Breast epithelium (tissue), 4 donors: ENCODE data around the gene GAB3. TPM values are rescaled to one million over a fixed set of nuclear protein-coding genes. Genes with fewer than 3 reads are reported as not detected.

Source experiments
- DNase-seq, 2 donors: peaks; one replicate each; pipeline ENCODE4 v3.0.0-alpha.2; 2019; ENCODE audit warnings: low spot score in 2 of 2
- H3K27ac ChIP-seq, 2 donors: fragments of 200-600 bp; sonication (generic) in 1 of 2; one replicate each; pipeline ENCODE4 v1.5.1; 2016 to 2019; ENCODE audit warnings: mild to moderate bottlenecking in 1 of 2
- H3K27me3 ChIP-seq, 2 donors: fragments of 200-600 bp; sonication (generic) in 1 of 2; one replicate each; pipeline versions ENCODE4 v1.5.1 to v1.6.0; 2017 to 2019; ENCODE audit warnings: control low read depth in 1 of 2, mild to moderate bottlenecking in 1 of 2
- H3K36me3 ChIP-seq: fragments of 200-600 bp; one replicate; pipeline ENCODE4 v1.5.1; 2019
- H3K4me1 ChIP-seq, 2 donors: fragments of 200-600 bp; sonication (generic); one replicate each; pipeline ENCODE4 v1.5.1; 2016 to 2019; ENCODE audit warnings: control low read depth in 1 of 2
- H3K4me3 ChIP-seq, 3 donors: fragments of 200-600 bp; sonication (generic); 1 replicate in 2 of 3; 2 replicates in 1 of 3; pipeline ENCODE4 v1.5.1; 2016 to 2019; ENCODE audit warnings: mild to moderate bottlenecking in 3 of 3, moderate library complexity in 2 of 3
- H3K9me3 ChIP-seq, 2 donors: fragments of 200-600 bp; sonication (generic) in 1 of 2; one replicate each; pipeline ENCODE4 v1.5.1; 2016 to 2019; ENCODE audit warnings: control low read depth in 1 of 2
- CTCF ChIP-seq, 3 donors: fragments of 450-650 bp; IDR thresholded peaks; one replicate each; pipeline ENCODE4 v1.5.1; 2016 to 2017; ENCODE audit warnings: antibody characterized with exemption in 3 of 3, mild to moderate bottlenecking in 3 of 3, moderate library complexity in 3 of 3
- POLR2A ChIP-seq: fragments of 450-650 bp; IDR thresholded peaks from one replicate; pipeline ENCODE4 v1.6.1; 2016; ENCODE audit warnings: antibody characterized with exemption, mild to moderate bottlenecking, moderate library complexity
- POLR2AphosphoS5 ChIP-seq, 3 donors: sonication (generic); formaldehyde crosslinking; IDR thresholded peaks; one replicate each; pipeline ENCODE4 v1.6.1; 2017; ENCODE audit warnings: antibody characterized with exemption in 3 of 3
- intact Hi-C: fragments of 100-400 bp; cut with DNase I; formaldehyde crosslinking; loops from one replicate; pipeline ENCODE4 v1.15.1; 2023; ENCODE audit warnings: low total_unique reads
- total RNA-seq, 3 donors: library from RNA; depleted of rRNA; stranded (reverse); fragments of >200 nt; gene quantifications; one replicate each; pipeline ENCODE4 v1.1.0, GENCODE V29; 2016

GAB3 gene
- total RNA-seq, 3 donors from 2014 or later, result 3.9 to 8.5 (median 5.3) TPM

DNA sequence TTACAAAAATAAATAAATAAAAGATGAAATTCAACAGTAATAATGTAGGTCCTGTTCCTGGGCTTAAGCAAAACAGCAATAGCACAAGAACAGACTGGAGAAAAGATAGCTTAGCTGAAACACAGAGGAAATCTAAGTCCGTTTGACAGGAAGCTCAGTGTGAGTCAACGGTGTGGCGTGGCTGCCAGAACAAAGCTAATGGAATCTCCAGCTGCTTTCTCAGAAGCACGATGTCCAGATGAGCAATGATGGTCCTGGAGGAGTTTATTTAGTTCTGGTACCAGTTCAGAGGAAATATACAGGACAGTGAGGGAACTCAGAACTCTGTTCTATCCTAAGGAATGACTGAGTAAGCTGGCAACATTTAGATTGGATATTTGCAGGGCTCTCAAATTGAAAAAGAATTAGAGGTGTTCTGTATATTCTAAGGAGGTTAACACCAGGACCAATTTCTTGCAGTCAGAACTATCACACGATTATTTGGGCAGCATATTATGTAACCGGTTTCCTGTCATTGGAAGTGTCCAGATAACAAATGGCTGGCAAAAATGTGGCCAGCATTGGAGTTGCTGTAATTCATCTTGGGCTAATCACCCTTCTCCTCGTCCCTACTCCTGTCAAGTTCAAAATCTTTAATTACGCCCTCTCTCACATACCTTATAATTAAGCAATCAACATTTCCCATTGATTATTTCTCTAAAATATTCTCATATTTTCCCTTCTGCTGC lies 12.7 kb downstream of the GAB3 start:
- Histone ChIP-seq H3K27ac (peak overlapping the region in 1 of 2 donors; percentile 36), H3K4me1 (no peaks in the 10 kb centered on the region), H3K9me3 (no peaks in the 10 kb centered on the region), H3K36me3 (no peaks in the 10 kb centered on the region), H3K4me3 (no peak overlapping the region), H3K27me3 (peaks cover 0 to 10% of the 10 kb centered on the region in 2 donors)
- intact Hi-C loops, result no loop called here
- TF ChIP-seq POLR2A, result no peak
- DNase-seq, result no peak

DNA sequence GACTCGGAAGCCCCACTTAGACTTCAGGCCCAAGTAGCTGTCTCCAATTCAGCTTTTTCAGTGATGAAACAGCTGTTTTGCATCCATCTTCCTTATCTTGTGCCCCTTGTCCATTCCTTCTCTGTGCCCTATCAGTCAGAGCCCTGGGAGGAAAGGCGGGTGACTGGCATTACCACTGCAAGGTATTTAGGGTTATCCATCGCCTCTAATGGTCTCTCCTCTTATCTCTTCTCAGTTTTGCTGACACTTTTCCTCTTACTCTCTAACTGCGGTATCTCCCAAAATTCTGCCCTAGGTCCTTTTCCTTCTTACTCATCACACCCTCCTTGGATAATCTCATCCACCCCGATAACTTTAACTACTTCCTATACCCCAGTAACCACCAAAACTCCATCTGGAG lies 13.7 kb downstream of the GAB3 start:
- H3K4me1 ChIP-seq, result no peaks in the 10 kb centered on the region
- H3K27me3 ChIP-seq, result peaks cover 0 to 10% of the 10 kb centered on the region in 2 donors
- TF ChIP-seq CTCF (IDR thresholded peaks at IDR 0.05) (no peak), POLR2A (no peak), POLR2AphosphoS5 (IDR thresholded peaks at IDR 0.05) (no peak)
- H3K27ac ChIP-seq, result peak overlapping the region in 1 of 2 donors; percentile 26
- no peaks in the 10 kb centered on the region for H3K36me3 ChIP-seq
- intact Hi-C loops, result no loop called here
- no peak for DNase-seq
- no peak overlapping the region for H3K4me3 ChIP-seq
- no peaks in the 10 kb centered on the region for H3K9me3 ChIP-seq

DNA sequence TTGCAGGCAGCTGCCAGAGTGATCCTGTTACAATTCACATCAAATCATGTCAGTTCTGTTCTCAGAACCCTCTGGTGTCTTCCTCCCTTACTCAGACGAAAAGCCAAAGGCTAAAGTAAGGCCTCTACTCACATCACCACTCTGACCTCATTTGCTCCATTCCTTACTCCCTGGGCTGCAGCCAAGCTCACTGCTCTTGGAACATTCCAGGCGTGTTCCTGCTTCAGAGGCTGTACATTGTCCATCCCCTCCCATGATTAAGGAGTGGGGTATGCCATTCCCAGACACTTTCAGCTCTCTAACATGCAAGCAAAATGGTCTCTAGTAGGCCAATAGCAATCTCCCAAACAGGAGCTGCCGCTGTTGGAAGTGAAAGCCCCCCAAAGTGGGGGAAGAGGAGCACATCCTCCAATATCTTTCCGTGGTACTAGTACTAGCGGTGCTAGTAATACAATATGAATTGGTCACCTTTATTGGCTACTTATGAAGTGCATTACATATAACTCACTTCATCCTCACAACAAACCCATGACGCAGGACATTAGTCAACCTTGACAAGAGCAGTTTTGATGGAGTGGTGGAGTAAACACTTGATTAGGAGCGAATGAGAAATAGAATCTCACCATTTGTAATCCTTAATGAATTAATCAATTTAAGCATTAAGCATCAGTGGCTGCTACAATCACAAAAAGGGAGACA lies 15.0 kb downstream of the GAB3 start:
- Histone ChIP-seq H3K27ac (peak overlapping the region in 1 of 2 donors; percentile 69), H3K27me3 (peaks cover 0 to 10% of the 10 kb centered on the region in 2 donors)

DNA sequence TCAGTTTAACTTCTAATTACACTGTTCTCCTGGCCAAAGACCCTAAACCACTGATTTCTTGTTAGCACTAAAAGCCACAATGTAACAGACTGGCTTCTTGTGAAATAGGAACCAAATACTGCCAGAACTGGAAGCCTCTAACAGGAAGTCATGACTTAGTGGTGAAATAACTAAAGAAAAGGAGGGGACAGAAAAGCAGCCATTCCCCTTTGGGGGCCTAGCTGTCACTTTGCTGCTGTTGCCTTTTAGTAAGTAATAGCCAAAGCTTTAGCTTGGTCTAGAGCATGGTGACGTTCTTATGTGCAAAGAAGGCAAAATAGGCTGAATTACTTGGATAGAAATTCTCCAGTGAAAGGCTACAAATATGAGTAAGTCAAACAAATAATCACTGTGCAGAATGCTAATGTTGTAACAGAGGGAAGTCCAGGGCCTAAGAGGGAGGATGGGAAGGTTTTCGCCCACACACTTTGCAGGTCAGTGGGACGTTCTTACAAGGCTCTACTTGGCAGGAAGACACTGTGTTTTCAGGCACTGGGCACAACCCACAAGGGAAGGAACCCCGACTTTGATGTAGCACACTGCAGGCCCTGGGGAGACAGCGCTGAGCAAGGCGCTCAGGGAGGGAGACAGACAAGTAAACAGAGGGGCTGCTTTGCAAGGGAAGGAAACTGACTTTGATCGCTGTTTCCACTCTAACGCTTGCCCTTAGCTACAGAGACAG lies 16.7 kb downstream of the GAB3 start:
- intact Hi-C loops, result no loop called here
- Histone ChIP-seq H3K4me1 (no peaks in the 10 kb centered on the region), H3K4me3 (no peak overlapping the region), H3K36me3 (no peaks in the 10 kb centered on the region), H3K27ac (peak overlapping the region; percentile 71 to 89), H3K27me3 (peaks cover 0 to 7% of the 10 kb centered on the region in 2 donors), H3K9me3 (no peaks in the 10 kb centered on the region)
- DNase-seq, result peak in 1 of 2 donors; percentile 40
- no peak for TF ChIP-seq CTCF (IDR thresholded peaks at IDR 0.05)
- no peak for TF ChIP-seq POLR2A
- no peak for TF ChIP-seq POLR2AphosphoS5 (IDR thresholded peaks at IDR 0.05)

More for the DNA sequence above, 15.0 kb downstream of the GAB3 start:
- no peaks in the 10 kb centered on the region for H3K36me3 ChIP-seq
- no peak overlapping the region for H3K4me3 ChIP-seq
- no peak for DNase-seq
- TF ChIP-seq POLR2AphosphoS5 (IDR thresholded peaks at IDR 0.05) (no peak), CTCF (IDR thresholded peaks at IDR 0.05) (no peak), POLR2A (no peak)
- no peaks in the 10 kb centered on the region for H3K4me1 ChIP-seq
- H3K9me3 ChIP-seq, result no peaks in the 10 kb centered on the region
- intact Hi-C loops, result no loop called here

DNA sequence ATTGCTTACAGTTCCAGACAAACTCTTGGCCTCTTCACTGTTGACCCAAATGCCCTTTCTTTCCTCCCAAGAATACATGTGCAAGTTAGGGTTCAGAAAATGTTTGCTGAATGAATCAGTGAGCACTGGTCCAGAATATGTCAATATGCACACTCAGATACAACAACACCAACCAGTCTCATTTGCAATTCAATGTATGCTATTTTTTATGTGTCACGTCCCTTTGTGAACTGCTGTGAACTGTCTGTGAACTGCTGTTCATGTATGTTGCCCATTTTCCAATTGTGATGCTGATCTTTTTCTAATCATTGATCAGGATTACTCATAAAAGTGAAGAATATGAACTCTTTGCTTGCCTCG lies 17.8 kb downstream of the GAB3 start:
- Histone ChIP-seq H3K4me3 (no peak overlapping the region), H3K36me3 (no peaks in the 10 kb centered on the region), H3K27me3 (peaks cover 0 to 7% of the 10 kb centered on the region in 2 donors), H3K4me1 (no peaks in the 10 kb centered on the region), H3K27ac (peak overlapping the region; percentile 71 to 74), H3K9me3 (no peaks in the 10 kb centered on the region)
- DNase-seq, result no peak
- intact Hi-C loops, result no loop called here
- TF ChIP-seq CTCF (IDR thresholded peaks at IDR 0.05), result no peak
- TF ChIP-seq POLR2AphosphoS5 (IDR thresholded peaks at IDR 0.05), result no peak
